Right atrium auricular region (tissue), 2 donors: ENCODE results near the gene CCDC142. TPM values are rescaled to one million over a fixed set of nuclear protein-coding genes. Genes with fewer than 3 reads are reported as not detected.
A peak's percentile ranks its signal among the peaks of the same experiment; 100 is the strongest.
"Not testable (repeated sequence)": the region's sequence is repeated elsewhere in the genome, so short reads cannot be mapped to it uniquely, and the experiment has no call there.

Experiments used
- DNase-seq: peaks from one replicate; pipeline ENCODE4 v3.0.0-alpha.2; 2019; ENCODE audit warnings: low spot score
- H3K27ac ChIP-seq, 2 donors: fragments of 200-600 bp; sonication (generic); 1 replicate in 1 of 2; 2 replicates in 1 of 2; pipeline ENCODE4 v1.5.1; 2016 to 2019
- H3K27me3 ChIP-seq, 2 donors: fragments of 200-600 bp; sonication (generic); one replicate each; pipeline versions ENCODE4 v1.5.1 to v1.6.0; 2017 to 2019
- H3K36me3 ChIP-seq: fragments of 200-600 bp; sonication (generic); one replicate; pipeline ENCODE4 v1.5.1; 2016
- H3K4me1 ChIP-seq, 2 donors: fragments of 200-600 bp; sonication (generic); one replicate each; pipeline versions ENCODE4 v1.5.1 to v1.6.0; 2017 to 2019
- H3K4me3 ChIP-seq, 2 donors: fragments of 200-600 bp; sonication (generic); 1 replicate in 1 of 2; 2 replicates in 1 of 2; pipeline ENCODE4 v1.5.1; 2017 to 2019; ENCODE audit warnings: mild to moderate bottlenecking in 1 of 2, moderate library complexity in 1 of 2
- H3K9me3 ChIP-seq, 2 donors: fragments of 200-600 bp; sonication (generic); one replicate each; pipeline ENCODE4 v1.5.1; 2019
- total RNA-seq, 2 donors: library from RNA; depleted of rRNA; stranded (reverse); fragments of >200 nt; gene quantifications; one replicate each; pipeline ENCODE4 v1.1.0, GENCODE V29; 2016
- TF ChIP-seq, protein P1 (sequence below), 2 donors: fragments of 200-600 bp; sonication (generic); IDR thresholded peaks; one replicate each; pipeline ENCODE4 v1.5.1; 2019; ENCODE audit warnings: antibody characterized with exemption in 2 of 2

Gene CCDC142
- total RNA-seq, 2 donors from 2014 or later: 3.8 to 13.6 TPM

GRCh38 chr2:74486141-74486540 is 3.3 kb upstream of the CCDC142 start:
- Histone ChIP-seq H3K27me3 (no peaks in the 10 kb centered on the region), H3K36me3 (peaks cover 17% of the 10 kb centered on the region), H3K27ac (no peak overlapping the region), H3K9me3 (no peaks in the 10 kb centered on the region), H3K4me3 (no peak overlapping the region), H3K4me1 (peaks cover 0 to 24% of the 10 kb centered on the region in 2 donors)
- TF ChIP-seq, protein P1, sequence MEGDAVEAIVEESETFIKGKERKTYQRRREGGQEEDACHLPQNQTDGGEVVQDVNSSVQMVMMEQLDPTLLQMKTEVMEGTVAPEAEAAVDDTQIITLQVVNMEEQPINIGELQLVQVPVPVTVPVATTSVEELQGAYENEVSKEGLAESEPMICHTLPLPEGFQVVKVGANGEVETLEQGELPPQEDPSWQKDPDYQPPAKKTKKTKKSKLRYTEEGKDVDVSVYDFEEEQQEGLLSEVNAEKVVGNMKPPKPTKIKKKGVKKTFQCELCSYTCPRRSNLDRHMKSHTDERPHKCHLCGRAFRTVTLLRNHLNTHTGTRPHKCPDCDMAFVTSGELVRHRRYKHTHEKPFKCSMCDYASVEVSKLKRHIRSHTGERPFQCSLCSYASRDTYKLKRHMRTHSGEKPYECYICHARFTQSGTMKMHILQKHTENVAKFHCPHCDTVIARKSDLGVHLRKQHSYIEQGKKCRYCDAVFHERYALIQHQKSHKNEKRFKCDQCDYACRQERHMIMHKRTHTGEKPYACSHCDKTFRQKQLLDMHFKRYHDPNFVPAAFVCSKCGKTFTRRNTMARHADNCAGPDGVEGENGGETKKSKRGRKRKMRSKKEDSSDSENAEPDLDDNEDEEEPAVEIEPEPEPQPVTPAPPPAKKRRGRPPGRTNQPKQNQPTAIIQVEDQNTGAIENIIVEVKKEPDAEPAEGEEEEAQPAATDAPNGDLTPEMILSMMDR (IDR thresholded peaks at IDR 0.05): no peak
- DNase-seq: no peak

DNA sequence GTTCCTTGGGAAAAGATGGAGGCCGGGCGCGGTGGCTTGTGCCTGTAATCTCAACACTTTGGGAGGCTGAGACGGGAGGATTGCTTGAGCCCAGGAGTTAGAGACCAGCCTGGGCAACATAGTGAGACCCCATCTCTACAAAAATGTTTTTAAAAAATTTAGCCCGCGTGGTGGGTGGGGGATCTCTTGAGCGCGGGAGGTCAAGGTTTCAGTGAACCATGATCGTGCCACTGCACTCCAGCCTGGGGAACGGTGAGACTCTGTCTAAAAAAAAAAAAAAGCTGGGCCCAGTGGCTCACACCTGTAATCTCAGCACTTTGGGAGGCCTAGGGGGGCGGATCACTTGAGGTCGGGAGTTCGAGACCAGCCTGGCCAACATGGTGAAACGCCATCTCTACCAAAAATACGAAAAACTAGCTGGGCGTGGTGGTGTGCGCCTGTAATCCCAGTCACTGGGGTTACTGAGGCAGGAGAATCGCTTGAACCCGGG is 922 bp upstream of the CCDC142 start:
- peaks cover 0 to 31% of the 10 kb centered on the region in 2 donors for H3K4me1 ChIP-seq
- peak overlapping the region; percentile 78 to 83 for H3K4me3 ChIP-seq
- peak overlapping the region; percentile 88 to 91 for H3K27ac ChIP-seq
- not testable (repeated sequence) for DNase-seq, H3K9me3 ChIP-seq, H3K27me3 ChIP-seq, H3K36me3 ChIP-seq

- peaks cover 0 to 31% of the 10 kb centered on the region in 2 donors for H3K4me1 ChIP-seq
- H3K36me3 ChIP-seq: peaks cover 6% of the 10 kb centered on the region
- H3K27me3 ChIP-seq: no peaks in the 10 kb centered on the region
- TF ChIP-seq, protein P1 (IDR thresholded peaks at IDR 0.05): no peak
- H3K4me3 ChIP-seq: peak overlapping the region; percentile 78 to 83
- no peaks in the 10 kb centered on the region for H3K9me3 ChIP-seq
- DNase-seq: no peak
- H3K27ac ChIP-seq: peak overlapping the region; percentile 88 to 91
Measured at GRCh38 chr2:74481961-74482800, 617 bp downstream of the CCDC142 start.

GRCh38 chr2:74481431-74481830 is 1.4 kb downstream of the CCDC142 start:
- DNase-seq: no peak
- Histone ChIP-seq H3K27ac (peak overlapping the region in 1 of 2 donors; percentile 88), H3K27me3 (no peaks in the 10 kb centered on the region), H3K4me1 (peaks cover 0 to 31% of the 10 kb centered on the region in 2 donors), H3K36me3 (no peaks in the 10 kb centered on the region), H3K9me3 (no peaks in the 10 kb centered on the region), H3K4me3 (peak overlapping the region; percentile 78 to 83)
- TF ChIP-seq, protein P1 (IDR thresholded peaks at IDR 0.05): no peak

DNA sequence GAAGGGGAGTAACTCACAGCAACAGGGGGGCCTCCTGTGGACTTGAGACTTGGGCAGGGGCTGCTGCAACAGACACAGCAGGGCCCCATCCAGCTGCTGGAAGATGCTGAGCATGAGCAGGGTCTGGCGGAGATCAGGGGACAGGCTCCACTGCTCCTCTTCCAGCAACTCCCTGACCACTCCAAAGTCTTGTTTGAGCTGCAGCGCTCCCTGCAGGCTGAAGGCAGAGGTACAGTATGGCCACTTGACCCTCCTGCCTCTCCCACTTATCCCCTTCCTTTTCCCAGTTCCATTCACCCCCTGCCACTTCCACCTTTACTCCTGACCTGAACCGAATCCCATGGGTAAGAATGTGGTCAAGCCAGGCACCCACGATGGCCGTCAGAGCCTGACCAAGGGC is 7.9 kb downstream of the CCDC142 start:
- no peak overlapping the region for H3K4me3 ChIP-seq

GRCh38 chr2:74474481-74474880 is 8.3 kb downstream of the CCDC142 start:
- Histone ChIP-seq H3K4me3 (no peak overlapping the region), H3K27ac (no peak overlapping the region), H3K27me3 (no peaks in the 10 kb centered on the region), H3K36me3 (peaks cover 15% of the 10 kb centered on the region), H3K9me3 (no peaks in the 10 kb centered on the region), H3K4me1 (peaks cover 0 to 20% of the 10 kb centered on the region in 2 donors)
- no peak for DNase-seq
- TF ChIP-seq, protein P1 (IDR thresholded peaks at IDR 0.05): no peak

More for the DNA sequence above, 7.9 kb downstream of the CCDC142 start:
- DNase-seq: no peak
- Histone ChIP-seq H3K27ac (no peak overlapping the region), H3K36me3 (peaks cover 15% of the 10 kb centered on the region), H3K4me1 (peaks cover 0 to 20% of the 10 kb centered on the region in 2 donors), H3K27me3 (no peaks in the 10 kb centered on the region), H3K9me3 (no peaks in the 10 kb centered on the region)
- TF ChIP-seq, protein P1 (IDR thresholded peaks at IDR 0.05): peak in 1 of 2 donors; percentile 14
